NCI-H146 (cell line): ENCODE results near the gene ZNF497.
"Not testable (repeated sequence)": the region's sequence is repeated elsewhere in the genome, so short reads cannot be mapped to it uniquely, and the experiment has no call there.

ENCODE experiments used
- DNase-seq: peaks from one replicate; lab custom pipeline; 2025; lab: John Stamatoyannopoulos, UW

Gene ZNF497

DNA sequence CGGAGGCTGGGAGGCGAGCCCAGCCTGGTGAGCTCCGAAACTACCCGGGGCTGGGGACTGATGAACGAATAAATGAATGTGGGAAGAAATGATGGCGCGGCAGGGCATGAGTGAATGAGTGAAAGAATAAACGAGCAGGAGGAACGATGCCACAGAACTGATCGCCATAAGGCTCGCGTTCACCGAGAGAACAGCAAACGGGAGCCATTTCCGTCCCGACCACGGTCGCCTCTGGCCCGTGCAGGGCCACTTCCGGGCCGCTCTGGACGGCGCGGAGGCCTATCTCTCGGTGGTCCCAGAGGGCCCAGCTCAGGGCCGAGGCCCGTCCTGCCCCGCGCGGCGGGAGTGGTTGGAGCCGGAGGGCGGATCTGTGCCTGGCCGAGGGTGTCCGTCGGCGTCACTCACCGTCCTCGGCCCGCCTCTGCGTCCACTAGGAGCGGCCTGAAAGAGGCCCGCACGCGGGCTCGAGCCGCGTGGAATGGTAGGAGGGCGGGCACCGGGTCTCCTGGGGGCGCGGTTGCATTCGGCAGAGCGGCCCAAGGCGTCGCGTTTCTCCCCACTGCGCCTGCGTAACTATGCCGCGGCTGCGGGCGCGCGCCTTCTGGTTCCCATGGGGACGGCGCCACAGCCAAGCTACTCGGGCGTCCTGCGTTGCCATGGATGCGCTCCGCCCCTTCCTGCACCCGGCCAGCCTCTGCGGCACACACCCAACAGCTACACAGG, at the start of gene ZNF497:
TSS of gene ZNF497 (minus strand) at position 480 of the 723 bp plus-strand sequence. CDS start 5,116 bp downstream, outside the sequence.
- DNase-seq, result peak; percentile 98

DNA sequence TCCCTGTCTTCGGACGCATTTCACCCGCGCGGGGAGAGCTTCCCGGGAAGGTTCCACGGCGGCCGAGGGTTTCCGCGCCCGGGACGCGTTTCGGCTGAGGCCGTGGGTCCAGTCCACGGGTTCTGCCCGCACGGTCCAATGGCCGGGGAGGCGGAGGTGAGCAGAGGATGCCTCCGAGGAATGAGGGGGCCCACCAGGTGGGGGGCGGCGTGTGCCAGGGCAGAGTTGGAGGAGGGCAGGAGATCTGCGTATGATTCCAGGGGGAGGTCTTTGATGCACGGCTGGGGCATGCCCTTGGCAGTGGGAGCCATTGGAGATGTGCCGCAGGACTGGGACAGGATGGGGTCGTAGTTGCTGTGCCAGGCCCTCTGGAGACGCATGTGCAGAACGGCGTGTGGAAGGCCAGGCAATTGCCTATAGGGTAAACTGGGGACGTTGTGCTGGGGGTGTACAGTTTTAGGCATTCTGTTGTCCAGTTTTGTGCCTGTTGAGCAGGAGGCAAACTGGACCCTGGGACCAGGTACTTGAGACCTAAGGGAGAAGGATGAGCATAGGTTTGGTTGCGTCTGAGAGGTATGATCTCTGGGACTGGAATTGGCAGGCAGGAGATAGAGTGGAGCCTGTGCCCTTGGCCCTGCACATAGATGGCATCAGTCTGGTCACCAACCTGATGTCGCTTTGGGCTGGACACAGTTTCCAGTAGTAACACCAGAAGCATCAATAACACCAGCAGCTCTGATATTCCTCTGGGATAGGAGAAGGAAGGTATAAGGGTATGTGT, 46.6 kb upstream of the ZNF497 start:
- peak; percentile 55 for DNase-seq

DNA sequence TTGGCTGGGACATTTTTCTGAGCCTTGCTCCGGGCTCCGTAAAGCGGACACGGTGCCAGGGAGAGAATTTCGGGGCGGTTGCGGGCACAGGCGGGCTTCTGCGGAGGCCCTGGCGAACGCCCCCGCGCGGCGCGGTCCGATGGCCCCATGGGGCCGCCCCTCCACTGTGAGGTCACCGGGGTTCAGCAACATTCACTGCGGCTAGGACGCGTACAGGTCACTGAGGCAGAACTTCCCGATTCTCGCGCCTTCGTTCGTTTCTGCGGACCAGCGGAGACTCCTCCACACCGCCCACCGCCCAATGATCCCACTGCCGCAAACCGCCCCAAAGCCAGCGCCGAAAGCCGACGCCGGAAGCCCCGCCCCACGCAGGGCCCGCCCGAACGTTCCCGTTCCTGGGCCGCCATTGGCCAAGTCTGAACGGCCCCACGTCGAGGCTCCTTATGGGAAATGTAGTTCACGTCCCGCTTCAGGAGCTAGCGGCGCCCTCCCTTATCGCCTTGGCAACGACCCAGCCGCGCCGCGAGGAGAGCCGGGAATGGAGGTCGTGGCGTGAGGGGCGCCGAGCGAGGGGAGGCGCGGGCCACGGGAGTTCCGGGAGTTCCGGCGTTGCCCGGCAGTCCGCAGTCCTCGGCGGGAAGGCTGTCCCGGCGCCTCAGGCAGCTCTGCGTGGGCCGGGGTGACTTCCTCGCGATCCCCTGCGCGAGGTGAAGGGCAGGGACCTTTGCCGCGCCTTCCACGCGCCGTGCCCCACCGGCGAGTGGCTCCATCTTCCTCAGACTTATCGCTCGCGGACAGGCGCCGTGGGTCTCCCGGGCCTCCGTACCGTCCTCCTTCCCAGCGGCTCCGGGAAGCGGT, 45.8 kb upstream of the ZNF497 start, which contains the start of gene ZNF584:
TSS of gene ZNF584 (plus strand) at position 498 of the 858 bp plus-strand sequence. CDS start 499 bp downstream, outside the sequence.
- peak; percentile 98 for DNase-seq

DNA sequence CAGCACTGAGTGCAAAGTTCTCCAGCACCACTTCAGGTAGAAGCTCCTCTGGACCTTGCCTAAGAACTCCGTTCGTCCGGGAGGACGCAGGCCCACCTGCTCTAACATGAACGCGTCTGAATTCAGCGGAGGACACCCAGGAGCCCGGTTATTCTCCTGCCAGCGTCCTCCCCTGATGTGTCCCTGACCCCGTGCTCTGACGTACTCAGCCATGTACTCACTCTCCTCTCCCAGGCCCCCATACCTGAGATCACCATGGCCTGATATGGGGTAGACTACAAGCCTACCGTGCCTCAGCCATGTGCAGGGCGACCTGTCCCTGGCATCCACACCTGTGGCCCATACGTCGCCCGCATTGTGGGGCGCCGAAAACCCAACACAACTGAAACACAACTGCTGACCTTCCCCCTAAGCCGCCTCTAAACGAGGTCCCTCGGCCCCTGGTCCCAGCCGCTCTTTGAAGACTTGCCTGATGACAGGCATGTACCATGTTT, 45.2 kb upstream of the ZNF497 start:
- peak; percentile 55 for DNase-seq

DNA sequence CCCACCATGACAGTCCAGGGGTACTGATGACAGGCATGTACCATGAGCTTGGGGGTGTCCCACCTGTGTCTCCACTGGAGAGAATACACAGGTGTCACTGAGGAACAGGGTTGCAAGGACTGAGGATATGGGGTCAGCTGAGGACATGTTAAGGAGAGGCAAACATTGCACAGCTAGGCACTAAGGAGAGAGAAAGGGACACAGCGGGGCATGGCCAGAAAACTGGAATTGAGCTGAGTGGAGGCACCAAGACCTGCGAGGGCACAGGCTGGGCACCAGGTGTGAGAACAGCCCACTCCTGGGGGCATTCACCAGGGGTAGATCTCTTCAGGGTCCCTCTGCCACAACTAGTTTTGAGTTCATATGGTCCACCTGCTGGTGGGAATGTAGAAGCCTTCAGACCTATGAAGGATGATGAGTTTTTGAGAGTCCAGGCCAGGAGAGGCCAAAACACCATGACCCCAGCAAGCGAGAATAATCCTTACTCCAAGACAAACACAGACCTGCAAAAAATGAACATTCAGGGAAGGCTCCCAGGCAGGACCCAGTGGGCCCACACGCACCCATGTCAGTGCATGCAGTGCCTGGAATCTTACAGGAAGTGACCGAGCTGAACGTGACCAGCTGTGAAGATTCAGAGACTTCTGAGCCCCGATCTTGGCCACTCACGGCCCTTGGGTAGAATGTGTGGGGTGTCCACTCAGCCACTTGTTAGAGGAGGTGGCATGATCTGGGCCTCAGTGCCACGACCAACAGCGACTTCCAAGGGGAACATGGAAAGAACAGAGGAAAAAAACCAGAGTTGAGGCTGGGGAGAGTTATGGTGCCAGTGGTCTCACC, 44.5 kb upstream of the ZNF497 start:
- DNase-seq, result no peak

DNA sequence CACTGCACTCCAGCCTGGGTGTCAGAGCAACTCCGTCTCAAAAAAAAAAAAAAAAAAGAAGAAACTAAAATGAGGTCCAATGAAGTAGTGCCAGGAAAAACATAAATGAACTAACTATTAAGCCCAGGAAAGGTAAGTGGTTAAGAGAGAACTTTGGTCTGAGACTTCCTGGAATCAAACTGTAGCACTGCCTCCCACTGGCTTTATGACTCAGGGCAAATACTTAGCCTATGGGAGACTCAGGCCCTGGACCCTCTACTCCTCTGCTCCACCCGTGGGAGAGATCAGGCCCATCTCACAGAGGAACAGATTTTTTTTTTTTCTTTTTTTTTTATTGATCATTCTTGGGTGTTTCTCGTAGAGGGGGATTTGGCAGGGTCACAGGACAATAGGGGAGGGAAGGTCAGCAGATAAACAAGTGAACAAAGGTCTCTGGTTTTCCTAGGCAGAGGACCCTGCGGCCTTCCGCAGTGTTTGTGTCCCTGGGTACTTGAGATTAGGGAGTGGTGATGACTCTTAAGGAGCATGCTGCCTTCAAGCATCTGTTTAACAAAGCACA, 41.4 kb upstream of the ZNF497 start:
- not testable (repeated sequence) for DNase-seq

DNA sequence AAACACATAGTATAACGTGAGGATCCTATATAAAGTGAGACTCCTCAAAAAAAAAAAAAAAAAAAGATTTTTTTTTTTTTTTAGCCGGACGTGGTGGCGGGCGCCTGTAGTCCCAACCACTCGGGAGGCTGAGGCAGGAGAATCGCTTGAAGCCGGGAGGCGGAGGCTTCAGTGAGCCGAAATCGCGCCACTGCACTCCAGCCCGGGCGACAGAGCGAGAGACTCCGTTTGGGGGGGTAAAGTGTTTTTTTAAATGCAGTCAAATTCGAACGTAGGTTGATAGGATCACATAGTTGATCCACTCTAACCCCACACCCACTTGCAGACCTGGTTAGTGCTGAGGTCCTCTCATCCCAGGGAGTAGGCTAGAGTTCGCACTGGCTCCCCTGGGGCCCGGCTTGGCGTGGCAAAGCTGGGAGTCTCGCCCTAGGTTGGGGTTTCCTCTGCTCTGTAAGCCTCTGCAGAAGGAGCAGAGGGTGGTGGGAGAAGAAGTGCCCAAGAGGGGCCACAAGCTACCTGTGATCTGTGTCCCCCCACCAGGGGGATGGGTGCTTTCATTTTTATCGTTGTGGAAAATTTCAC, 39.4 kb upstream of the ZNF497 start:
- no peak for DNase-seq

DNA sequence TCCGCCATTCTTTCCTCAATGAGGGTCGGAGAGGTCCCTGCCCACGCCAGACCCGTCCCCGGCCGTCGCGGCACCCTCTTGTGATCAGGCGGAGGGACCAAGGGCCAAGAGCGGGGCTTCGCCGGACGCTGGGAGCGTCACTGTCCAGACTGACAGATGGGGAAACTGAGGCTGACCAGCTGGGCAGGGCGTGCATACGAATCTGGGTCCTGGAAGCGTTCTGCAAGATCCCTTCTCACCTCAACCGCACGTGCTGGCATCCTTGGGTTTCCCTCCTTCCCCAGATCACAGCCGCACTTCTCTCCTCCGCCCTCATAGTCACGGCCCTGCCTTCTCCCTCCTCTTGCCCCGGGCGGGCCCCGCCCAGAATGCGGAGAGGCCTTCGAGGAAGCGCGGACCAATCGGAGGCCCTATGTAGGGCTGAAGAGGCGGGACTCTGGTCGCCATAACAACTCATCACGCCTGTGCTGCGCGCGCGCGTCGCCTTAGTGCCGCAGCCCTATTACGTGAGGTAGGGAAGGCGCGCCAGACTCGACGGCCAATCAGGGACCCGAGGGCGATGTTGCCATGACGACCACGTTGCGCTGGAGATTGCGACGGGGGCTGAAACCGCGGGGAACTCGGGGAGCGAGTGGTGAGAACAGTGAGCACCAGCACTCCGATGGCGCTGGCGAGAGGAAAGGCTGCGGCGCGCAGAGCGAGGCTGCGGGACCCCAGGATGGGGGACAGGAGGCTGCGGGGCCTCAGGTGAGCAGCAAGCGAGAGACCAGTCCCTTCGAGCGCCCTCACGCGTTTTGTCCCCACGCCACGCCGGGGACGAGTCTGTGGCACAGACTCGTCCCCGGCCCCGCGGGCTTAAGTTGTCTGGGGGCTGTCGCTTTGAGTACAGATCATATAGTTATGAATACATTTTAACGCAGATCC, 38.6 kb upstream of the ZNF497 start:
- peak; percentile 100 for DNase-seq

DNA sequence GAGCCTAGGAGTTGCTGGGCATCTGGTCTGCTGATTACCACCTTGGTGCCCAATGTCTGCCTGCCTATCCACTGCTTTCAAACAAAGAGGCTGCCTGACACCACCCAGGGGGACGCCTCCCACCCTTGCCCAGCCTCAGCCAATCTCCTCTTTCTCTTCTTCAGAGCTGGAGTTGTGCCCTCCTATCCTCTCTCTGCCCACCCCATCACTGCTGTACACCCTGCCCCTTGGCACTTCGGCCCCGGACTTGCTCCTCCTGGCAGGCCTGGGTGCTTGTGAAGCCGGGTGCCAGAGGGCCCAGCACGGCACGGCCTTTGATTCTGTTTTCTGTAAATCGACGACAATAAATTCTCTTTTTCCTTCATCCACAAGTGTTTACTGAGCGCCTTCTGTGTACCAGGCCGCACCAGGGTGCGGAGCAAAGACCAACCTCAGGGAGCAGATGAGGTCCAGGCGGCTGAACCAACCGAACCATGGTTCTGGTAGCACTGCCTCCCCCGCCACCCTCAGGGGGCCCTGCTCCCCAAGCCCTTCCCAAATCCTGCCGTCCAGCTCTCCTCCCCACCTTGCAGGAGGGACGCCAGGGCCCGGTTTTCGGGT, 37.9 kb upstream of the ZNF497 start:
- DNase-seq, result peak; percentile 27

DNA sequence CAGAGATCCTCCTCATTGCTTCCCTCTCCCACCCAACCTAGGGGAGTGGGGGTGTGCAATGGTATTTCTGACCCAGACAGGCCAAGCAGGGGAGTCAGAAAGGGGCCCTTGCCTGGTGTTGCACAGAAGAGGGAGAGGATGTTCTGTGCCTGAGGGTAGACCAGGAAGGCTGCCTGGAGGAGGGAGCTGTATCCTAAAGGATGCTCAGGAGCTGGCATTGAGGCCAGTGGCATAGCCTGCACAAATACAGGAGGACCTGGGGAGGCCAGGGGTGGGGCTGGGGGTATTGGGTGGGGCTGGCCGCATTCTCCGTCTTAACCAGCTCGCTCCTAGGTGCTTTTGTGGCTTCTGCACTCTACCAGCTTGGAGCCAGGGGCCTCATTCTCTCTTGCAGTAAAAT, 37.4 kb upstream of the ZNF497 start:
- no peak for DNase-seq

DNA sequence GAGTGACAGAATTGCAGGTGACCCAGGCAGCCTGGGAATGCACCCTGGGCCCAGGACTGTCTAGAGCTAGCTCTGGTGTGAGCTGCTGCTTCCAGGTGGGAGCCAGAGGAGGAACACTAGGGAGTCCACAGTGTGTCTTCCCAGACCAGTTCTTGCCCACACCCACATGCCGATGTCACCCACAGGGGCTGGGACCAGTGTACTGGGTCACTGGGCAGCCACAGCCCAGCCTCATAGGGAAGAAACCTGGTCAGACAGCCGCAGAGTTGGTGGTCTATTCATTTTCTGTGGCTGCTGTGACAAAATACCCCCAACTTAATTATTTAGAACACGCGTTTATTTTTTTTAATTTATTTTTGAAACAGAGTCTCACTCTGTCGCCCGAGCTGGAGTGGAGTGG, 36.0 kb upstream of the ZNF497 start:
- DNase-seq, result no peak

DNA sequence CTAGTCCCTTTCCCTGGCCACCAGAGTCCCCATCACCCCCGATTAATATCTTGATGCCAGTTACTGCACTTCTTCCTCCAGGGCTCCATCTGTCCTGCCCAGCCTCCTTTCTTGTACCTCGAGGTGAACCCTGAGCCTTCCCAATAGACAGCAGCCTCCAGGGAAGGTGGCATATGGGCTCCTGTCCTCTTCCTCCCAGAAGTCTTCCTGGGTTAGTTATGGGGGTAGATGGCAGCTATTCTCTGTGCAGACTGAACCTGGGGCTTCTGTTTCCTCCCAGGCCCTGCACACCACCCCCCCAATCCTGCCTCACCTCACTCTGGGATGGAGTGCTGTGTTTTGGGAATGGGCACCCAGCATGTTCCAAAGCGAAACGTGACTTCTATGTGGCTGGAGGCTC, 35.5 kb upstream of the ZNF497 start:
- no peak for DNase-seq

DNA sequence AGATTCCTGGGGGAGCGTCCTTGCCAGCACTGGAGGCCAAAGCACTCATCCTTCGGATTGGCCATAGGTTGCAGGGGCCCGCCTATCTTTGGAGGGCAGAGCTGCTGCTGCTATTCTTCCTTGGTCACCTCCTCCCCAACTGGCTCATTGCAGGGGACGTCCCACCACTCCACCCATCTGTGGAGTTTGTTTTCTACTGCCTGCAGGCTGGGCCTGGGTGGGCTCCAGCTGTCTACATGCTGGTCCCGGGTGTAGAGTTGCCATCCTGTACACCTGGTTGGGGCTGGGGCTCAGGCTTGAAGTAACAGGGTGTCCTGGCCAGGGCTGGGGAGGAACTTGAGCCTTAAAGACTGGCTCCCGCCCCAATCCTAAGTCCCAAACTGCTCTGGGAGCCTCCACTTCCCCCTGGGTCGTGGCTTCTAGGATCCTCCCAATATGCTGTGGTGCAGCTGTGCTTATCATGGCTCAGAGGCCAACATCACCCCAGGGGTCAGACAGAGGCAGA, 35.0 kb upstream of the ZNF497 start:
- no peak for DNase-seq

DNA sequence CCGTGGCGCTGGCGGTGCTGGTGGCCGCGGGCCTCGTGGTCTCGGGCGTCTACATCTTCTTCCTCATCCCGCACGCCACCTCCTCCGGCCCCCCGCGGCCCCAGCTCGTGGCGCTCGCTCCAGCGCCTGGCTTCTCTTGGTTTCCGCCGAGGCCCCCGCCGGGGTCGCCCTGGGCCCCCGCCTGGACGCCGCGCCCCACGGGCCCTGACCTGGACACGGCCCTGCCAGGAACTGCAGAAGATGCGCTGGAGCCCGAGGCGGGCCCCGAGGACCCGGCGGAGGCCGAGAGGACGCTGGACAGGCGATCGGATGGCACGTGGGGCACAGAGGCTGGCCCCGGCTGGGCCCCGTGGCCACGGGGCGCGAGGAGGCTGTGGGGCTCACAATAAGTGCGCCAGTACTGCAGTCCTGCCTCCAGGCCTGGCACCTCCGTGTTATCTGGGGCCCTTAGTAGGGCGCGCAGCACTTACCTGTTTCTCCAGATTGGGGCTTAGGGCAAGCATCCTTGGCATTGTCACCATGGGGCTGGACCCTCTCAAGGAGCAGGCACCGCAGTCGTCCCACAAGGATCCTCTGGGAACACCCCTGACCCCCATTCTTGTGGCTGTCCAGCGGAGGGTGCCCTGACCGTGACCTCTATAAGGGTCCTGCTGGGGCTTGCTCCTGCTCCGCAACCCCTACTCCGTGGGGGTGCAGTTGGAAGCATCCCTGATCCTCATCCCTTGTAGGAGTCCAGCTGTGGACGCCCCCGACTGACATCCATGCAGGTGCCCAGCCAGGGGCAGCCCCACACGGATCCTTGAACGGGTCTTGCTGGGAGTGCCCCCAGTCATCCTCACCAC, 34.4 kb upstream of the ZNF497 start:
- DNase-seq, result no peak

DNA sequence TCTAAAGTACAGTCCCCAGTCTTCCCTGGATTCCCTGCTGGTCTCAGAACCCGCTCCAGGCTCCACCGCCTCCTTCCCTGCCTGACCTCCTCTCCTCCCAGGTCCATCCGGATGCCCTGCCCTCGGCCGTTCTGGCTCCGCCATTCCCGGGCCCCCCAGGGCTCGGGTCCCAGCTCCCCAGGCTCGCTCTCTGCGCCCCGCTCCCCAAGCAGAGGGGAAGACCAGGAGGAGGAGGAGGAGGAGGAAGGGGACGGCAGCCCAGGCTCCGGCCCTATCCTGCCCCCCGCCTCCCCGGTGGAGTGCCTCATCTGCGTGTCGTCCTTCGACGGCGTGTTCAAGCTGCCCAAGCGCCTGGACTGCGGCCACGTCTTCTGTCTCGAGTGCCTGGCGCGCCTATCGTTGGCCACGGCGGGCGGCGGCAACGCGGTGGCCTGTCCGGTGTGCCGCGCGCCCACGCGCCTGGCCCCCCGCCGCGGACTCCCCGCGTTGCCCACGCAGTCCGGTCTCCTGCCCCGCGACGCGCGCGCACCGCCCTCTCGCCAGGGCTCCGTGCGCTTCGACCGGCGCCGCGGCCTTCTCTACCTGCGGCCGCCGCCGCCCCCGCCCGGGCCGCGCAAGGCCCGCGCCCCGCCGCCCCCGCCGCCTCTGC, 33.6 kb upstream of the ZNF497 start:
- no peak for DNase-seq

DNA sequence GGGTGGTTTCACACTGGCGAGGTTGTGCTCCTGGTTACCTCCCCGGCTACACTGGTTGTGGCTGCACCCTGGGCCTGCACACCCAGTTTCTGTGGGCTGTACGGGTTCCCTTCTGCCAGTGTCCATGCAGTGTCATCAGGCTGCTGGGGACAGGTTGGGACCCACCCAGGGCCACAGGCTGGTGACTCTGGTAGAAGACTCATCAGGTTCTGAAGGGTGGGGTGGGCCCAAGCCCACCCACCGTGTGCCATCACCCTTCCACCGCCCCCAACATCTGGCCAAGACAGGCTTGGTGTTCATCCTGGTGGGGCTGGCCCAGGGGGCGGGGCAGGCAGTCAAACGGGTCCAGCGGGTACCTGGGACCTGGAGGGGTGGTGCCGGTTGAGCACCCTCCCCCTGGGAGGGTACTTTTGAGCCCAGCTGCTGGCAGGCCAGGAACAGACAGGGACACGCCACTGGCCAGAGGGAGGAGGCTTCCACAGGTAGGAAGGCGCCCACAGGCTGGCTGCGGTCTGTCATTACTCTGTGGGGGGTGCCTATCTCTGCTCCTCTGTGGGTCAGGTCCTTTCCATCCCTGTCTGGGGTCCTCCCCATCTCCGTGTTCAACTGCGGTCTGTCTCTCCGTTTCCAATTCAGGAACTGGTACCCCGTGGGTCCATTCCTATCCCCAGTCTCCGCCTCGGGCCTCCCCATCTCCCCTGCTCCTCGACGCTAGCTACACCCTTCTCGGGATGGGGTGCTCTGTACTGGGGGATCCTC, 32.8 kb upstream of the ZNF497 start, which contains the start of gene RNF225:
TSS of gene RNF225 (plus strand) at position 437 of the 759 bp plus-strand sequence. CDS start 434 bp downstream, outside the sequence.
- DNase-seq, result peak; percentile 33
